Right atrium auricular region (tissue), 2 donors: ENCODE results near the gene SPATA4. TPM values are rescaled to one million over a fixed set of nuclear protein-coding genes. Genes with fewer than 3 reads are reported as not detected.

Source experiments
- DNase-seq: peaks from one replicate; pipeline ENCODE4 v3.0.0-alpha.2; 2019; ENCODE audit warnings: low spot score
- H3K27ac ChIP-seq, 2 donors: fragments of 200-600 bp; sonication (generic); 1 replicate in 1 of 2; 2 replicates in 1 of 2; pipeline ENCODE4 v1.5.1; 2016 to 2019
- H3K27me3 ChIP-seq, 2 donors: fragments of 200-600 bp; sonication (generic); one replicate each; pipeline versions ENCODE4 v1.5.1 to v1.6.0; 2017 to 2019
- H3K36me3 ChIP-seq: fragments of 200-600 bp; sonication (generic); one replicate; pipeline ENCODE4 v1.5.1; 2016
- H3K4me1 ChIP-seq, 2 donors: fragments of 200-600 bp; sonication (generic); one replicate each; pipeline versions ENCODE4 v1.5.1 to v1.6.0; 2017 to 2019
- H3K4me3 ChIP-seq, 2 donors: fragments of 200-600 bp; sonication (generic); 1 replicate in 1 of 2; 2 replicates in 1 of 2; pipeline ENCODE4 v1.5.1; 2017 to 2019; ENCODE audit warnings: mild to moderate bottlenecking in 1 of 2, moderate library complexity in 1 of 2
- H3K9me3 ChIP-seq, 2 donors: fragments of 200-600 bp; sonication (generic); one replicate each; pipeline ENCODE4 v1.5.1; 2019
- CTCF ChIP-seq, 2 donors: fragments of 200-600 bp; sonication (generic); IDR thresholded peaks; one replicate each; pipeline ENCODE4 v1.5.1; 2019; ENCODE audit warnings: antibody characterized with exemption in 2 of 2
- total RNA-seq, 2 donors: library from RNA; depleted of rRNA; stranded (reverse); fragments of >200 nt; gene quantifications; one replicate each; pipeline ENCODE4 v1.1.0, GENCODE V29; 2016

SPATA4 gene
- total RNA-seq, 2 donors from 2014 or later: 0.28 to 4.4 TPM

GRCh38 chr4:176149680-176150355 is 45.6 kb downstream of the SPATA4 start:
- no peak for DNase-seq
- no peak for TF ChIP-seq CTCF (IDR thresholded peaks at IDR 0.05)
- no peak overlapping the region for H3K27ac ChIP-seq
- H3K9me3 ChIP-seq: no peaks in the 10 kb centered on the region
- H3K4me1 ChIP-seq: no peaks in the 10 kb centered on the region
- H3K4me3 ChIP-seq: no peak overlapping the region
- no peaks in the 10 kb centered on the region for H3K27me3 ChIP-seq
- H3K36me3 ChIP-seq: no peaks in the 10 kb centered on the region

GRCh38 chr4:176142253-176142652 is 53.1 kb downstream of the SPATA4 start:
- H3K27me3 ChIP-seq: no peaks in the 10 kb centered on the region
- no peak overlapping the region for H3K27ac ChIP-seq
- no peak for TF ChIP-seq CTCF (IDR thresholded peaks at IDR 0.05)
- no peaks in the 10 kb centered on the region for H3K9me3 ChIP-seq
- no peak overlapping the region for H3K4me3 ChIP-seq
- no peaks in the 10 kb centered on the region for H3K4me1 ChIP-seq
- no peak for DNase-seq
- H3K36me3 ChIP-seq: no peaks in the 10 kb centered on the region

DNA sequence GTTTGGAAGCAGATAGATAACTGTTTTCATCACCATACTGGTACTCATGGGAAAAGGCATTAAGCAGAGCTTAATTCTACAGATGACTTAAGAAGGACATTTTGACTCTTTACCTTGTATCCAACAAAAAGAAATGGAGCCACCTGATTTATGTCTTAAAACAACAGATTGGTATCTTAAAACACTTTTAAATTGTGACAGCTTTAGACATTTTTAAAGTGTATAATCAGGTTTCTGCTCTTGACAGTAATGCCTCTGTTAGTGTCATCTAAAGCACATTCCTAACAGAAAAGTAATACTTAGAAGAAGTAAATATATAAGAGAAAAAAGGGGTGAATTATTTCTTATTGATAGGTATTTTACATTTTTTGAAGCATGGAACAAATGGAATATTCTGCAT is 55.9 kb downstream of the SPATA4 start:
- H3K4me1 ChIP-seq: no peaks in the 10 kb centered on the region
- no peak overlapping the region for H3K4me3 ChIP-seq
- no peak for TF ChIP-seq CTCF (IDR thresholded peaks at IDR 0.05)
- no peaks in the 10 kb centered on the region for H3K36me3 ChIP-seq
- H3K27ac ChIP-seq: no peak overlapping the region
- H3K27me3 ChIP-seq: no peaks in the 10 kb centered on the region
- H3K9me3 ChIP-seq: no peaks in the 10 kb centered on the region
- no peak for DNase-seq

DNA sequence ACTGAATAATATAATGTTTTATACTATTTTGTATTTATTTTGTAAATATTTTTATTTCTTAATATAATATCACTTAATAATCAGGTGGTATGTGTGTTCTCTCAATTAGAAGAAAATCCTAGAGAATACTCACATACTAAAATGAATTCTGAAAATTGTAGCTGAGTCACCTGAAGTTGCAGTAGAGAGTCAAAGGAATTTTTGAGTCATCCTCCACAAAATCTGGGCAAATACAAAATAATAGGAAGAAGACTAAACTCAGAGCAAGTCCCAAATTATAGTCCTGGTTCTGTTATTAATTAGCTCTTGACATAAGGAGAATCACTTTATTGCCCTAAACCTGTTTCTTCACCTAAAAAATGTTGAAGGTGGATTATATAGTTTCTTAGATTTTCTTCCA is 57.8 kb downstream of the SPATA4 start:
- no peak overlapping the region for H3K4me3 ChIP-seq
- no peak overlapping the region for H3K27ac ChIP-seq
- TF ChIP-seq CTCF (IDR thresholded peaks at IDR 0.05): no peak
- no peaks in the 10 kb centered on the region for H3K27me3 ChIP-seq
- no peaks in the 10 kb centered on the region for H3K4me1 ChIP-seq
- H3K36me3 ChIP-seq: no peaks in the 10 kb centered on the region
- H3K9me3 ChIP-seq: no peaks in the 10 kb centered on the region
- no peak for DNase-seq

DNA sequence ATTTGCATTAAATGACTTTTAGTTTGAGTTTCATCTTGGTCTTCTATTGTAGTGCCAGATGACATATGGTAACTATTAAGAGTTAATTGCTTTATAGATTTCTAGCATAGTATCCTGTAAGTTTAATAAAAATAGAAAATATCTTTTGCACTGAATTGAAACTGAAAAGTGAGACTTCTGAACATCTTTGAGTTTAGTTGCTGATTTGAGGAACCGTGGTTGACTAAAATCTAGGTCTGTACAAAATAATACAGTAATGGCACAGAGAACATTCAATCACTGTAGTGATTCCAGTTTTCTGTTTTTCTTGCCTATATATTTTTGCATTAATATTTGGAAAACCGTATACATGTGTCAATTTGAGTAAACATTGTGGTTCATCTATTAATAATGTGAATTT is 60.7 kb downstream of the SPATA4 start:
- Histone ChIP-seq H3K27ac (no peak overlapping the region), H3K27me3 (no peaks in the 10 kb centered on the region), H3K9me3 (no peaks in the 10 kb centered on the region), H3K36me3 (no peaks in the 10 kb centered on the region), H3K4me1 (no peaks in the 10 kb centered on the region), H3K4me3 (no peak overlapping the region)
- DNase-seq: no peak
- no peak for TF ChIP-seq CTCF (IDR thresholded peaks at IDR 0.05)

Other genes starting within 250 kb of the SPATA4 start
- gene WDR17, start 129.7 kb downstream of the SPATA4 start, total RNA-seq: 1 to 10 TPM in 1 of 2 donors, under 1 TPM in 1; 0.63 to 1.2 TPM
- 1 to 10 TPM in 1 of 2 donors, under 1 TPM in 1; 0.90 to 3.7 TPM for gene ASB5, start 73.6 kb upstream of the SPATA4 start, total RNA-seq
- 10 to 100 TPM; 45.7 to 55.0 TPM for gene SPCS3, start 124.4 kb upstream of the SPATA4 start, total RNA-seq